C4-2B (cell line): ENCODE measurements around the gene ATL3.

Experiments
- H3K27ac ChIP-seq: fragments of 450-650 bp; 2 replicates; pipeline ENCODE4 v1.5.1; 2017
- ZFX ChIP-seq: fragments of 450-650 bp; IDR thresholded peaks from 2 replicates; pipeline ENCODE4 v1.6.1; 2017
- TF ChIP-seq, protein P1 (sequence below): fragments of 450-650 bp; conservative IDR thresholded peaks from 2 replicates; pipeline ENCODE4 v1.5.1; 2017; ENCODE audit warnings: mild to moderate bottlenecking

Gene ATL3

DNA sequence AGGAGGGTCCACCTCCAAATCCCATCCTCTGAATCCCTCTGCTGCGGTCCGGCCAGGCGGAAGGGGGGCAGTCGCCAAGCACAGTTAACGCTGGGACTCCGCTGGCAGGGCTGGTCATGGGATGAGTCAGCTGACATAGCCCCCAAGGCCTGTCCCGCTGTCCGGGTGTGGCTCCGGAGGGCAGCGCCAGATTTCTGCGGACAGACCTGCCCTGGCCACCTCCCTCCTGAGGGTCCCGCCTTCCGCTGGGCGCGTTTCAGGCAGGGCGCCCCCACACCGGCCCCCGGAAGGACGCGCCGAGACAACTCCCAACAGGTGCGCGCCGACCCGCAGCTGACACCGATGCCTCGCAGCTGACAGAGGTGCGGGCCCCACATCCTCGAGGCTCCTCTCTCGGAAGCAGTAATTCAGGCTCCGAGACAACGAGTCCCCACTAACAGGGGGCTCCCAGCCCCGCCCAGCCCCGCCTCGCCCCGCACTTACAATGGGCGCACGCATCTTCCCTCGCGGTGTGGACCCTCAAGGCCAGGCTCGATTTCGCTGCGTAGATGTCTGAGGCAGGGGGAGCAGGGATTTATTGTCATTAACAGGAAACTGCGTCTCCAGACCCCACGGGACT is 57.5 kb downstream of the ATL3 start:
- TF ChIP-seq, protein P1, sequence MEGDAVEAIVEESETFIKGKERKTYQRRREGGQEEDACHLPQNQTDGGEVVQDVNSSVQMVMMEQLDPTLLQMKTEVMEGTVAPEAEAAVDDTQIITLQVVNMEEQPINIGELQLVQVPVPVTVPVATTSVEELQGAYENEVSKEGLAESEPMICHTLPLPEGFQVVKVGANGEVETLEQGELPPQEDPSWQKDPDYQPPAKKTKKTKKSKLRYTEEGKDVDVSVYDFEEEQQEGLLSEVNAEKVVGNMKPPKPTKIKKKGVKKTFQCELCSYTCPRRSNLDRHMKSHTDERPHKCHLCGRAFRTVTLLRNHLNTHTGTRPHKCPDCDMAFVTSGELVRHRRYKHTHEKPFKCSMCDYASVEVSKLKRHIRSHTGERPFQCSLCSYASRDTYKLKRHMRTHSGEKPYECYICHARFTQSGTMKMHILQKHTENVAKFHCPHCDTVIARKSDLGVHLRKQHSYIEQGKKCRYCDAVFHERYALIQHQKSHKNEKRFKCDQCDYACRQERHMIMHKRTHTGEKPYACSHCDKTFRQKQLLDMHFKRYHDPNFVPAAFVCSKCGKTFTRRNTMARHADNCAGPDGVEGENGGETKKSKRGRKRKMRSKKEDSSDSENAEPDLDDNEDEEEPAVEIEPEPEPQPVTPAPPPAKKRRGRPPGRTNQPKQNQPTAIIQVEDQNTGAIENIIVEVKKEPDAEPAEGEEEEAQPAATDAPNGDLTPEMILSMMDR = no peak
- no peak for TF ChIP-seq ZFX
- H3K27ac ChIP-seq = peak overlapping the region; percentile 9; the same call in 1 of the 2 replicates

DNA sequence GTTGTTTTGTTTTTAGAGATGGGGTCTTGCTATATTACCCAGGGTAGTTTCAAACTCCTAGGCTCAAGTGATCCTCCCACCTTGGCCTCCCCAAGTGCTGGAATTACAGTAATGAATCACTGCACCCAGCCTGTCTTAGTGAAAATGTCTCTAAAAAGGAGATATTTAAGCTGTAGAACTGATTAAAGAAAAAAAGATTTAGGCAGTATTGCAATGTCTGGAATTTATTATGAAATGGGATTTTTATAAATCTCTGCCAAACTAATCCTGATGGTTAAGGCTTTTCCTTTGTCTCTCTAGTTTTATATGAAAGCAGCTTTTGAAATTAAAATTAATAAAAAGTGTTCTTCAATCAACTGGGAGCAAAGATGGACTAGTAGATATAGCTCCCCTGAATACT is 59.0 kb downstream of the ATL3 start:
- H3K27ac ChIP-seq = no peak overlapping the region
- no peak for TF ChIP-seq ZFX
- TF ChIP-seq, protein P1 = no peak

DNA sequence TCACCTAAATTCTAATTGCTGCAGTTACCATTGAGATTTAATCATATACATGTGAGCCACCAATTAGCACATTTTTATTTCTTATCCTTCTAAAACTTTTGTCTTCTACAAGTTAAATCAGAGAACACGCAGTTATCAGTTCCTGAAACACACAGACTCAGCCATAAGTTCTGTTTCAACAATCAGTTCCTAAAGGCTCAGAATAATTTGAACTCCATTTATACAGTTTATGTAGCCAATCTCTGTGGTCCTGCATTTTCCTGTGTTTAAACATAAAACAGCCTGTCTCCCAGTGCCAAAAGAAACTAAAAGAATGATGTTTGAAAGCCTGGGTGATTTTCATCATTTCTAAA is 59.8 kb downstream of the ATL3 start:
- H3K27ac ChIP-seq = no peak overlapping the region
- TF ChIP-seq, protein P1 = no peak
- TF ChIP-seq ZFX = no peak

DNA sequence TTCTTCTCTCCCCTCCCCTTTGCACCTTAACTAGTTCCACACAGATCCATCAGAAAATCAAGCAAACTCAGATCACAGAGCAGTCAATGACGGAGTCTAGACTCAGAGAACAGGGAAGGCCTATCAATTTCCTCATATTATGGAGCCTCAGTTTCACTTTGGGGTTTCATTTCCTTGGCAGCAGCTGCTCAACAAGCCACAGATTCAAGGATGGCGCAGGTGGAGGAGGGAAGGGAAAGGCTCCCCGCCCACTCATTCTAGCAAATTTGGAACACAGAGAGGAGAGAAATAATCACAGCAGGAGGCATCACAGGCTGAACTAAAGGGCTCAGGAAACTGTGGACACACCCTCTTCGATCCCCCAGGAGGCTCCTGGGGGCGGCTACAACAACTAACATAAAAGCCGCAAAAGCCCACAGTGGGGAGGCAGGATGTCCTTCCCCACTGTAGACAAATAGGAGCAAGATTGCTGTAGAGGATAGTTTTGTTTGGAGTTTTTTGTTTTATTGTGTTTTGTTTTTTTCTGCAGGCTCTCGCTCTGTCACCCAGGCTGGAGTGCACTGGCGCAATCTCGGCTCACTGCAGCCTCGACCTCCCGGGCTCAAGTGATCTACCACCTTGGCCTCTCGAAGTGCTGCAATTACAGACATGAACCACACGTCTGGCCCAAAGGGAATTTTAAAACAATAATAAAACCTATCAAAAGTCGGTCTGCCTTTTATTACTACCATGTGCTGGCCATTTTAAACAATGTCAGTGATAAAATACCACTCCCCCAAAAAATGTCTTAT is 60.4 kb downstream of the ATL3 start:
- H3K27ac ChIP-seq = no peak overlapping the region
- no peak for TF ChIP-seq ZFX
- TF ChIP-seq, protein P1 = no peak

DNA sequence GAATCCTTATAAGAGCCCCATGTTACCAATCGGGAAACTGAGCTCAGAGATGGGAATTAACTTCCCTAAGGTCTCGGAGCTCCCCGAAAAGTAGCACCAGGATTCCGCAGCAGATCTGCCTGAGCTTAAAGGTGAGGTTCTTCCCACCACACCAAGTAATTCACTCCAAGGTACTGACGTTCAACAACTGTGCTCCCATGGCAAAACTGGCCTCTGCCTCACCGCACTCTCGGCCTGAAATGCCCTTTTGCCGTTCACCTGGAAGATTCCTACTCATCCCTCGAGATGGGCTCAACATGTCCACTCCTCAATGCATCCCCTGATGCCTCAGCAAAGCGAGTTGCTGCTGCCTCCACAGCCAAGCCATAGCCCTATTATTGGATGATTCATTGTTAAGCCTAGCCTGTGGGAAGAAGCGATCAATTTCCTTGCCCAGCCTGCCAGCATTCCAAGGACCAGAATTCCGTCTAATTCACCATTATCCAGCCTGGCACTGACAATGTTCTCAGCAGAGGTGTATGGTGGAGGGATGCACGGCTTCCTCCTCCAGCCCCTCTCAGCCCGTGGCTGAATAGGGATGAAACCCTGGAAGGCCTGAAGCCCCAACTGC is 61.1 kb downstream of the ATL3 start:
- H3K27ac ChIP-seq = no peak overlapping the region

DNA sequence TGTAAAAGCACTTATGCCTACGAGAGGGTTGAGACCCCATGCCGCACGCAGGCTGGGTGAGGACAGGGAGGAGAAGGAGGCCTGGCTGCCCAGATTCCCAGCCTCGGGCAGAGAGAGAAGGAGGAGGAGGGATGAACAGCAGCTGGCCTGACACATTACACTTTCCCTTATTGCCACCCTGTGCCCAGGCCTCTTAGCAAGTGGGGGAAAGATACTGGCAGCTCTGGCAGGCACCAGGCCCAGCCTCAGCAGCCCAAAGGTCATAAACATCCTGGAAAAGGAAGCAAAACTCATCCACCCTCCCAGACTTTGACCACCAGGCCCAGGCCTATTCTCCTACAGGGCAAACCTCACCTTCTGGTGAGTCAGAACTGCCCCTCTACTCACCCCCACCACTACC is 61.6 kb downstream of the ATL3 start:
- H3K27ac ChIP-seq = no peak overlapping the region
- TF ChIP-seq, protein P1 = no peak
- no peak for TF ChIP-seq ZFX

More for the DNA sequence above, 61.1 kb downstream of the ATL3 start:
- TF ChIP-seq, protein P1 = no peak
- TF ChIP-seq ZFX = no peak
